Esophagus squamous epithelium (tissue), 5 donors: ENCODE data around the gene CAMTA1. TPM values are rescaled to one million over a fixed set of nuclear protein-coding genes. Genes with fewer than 3 reads are reported as not detected.

Experiments
- DNase-seq: peaks from one replicate; lab custom pipeline; 2025; lab: John Stamatoyannopoulos, UW
- H3K27ac ChIP-seq, 4 donors: fragments of 200-600 bp; sonication (generic); one replicate each; pipeline ENCODE4 v1.5.1; 2016 to 2019; ENCODE audit warnings: mild to moderate bottlenecking in 1 of 4
- H3K27me3 ChIP-seq, 4 donors: fragments of 200-600 bp; sonication (generic); 1 replicate in 3 of 4; 2 replicates in 1 of 4; pipeline versions ENCODE4 v1.5.1 to v1.6.0; 2017 to 2021; ENCODE audit warnings: antibody characterized with exemption in 1 of 4
- H3K36me3 ChIP-seq, 3 donors: fragments of 200-600 bp; sonication (generic); one replicate each; pipeline ENCODE4 v1.5.1; 2016 to 2019
- H3K4me1 ChIP-seq, 3 donors: fragments of 200-600 bp; sonication (generic); one replicate each; pipeline ENCODE4 v1.5.1; 2017 to 2019
- H3K4me3 ChIP-seq, 4 donors: fragments of 200-600 bp; sonication (generic); 1 replicate in 3 of 4; 2 replicates in 1 of 4; pipeline ENCODE4 v1.5.1; 2016 to 2019; ENCODE audit warnings: mild to moderate bottlenecking in 2 of 4, moderate library complexity in 1 of 4
- H3K9me3 ChIP-seq, 3 donors: fragments of 200-600 bp; sonication (generic); one replicate each; pipeline ENCODE4 v1.5.1; 2016 to 2019
- POLR2A ChIP-seq, 4 donors: fragments of 450-650 bp; IDR thresholded peaks; one replicate each; pipeline ENCODE4 v1.6.1; 2017; ENCODE audit warnings: antibody characterized with exemption in 4 of 4, mild to moderate bottlenecking in 4 of 4, moderate library complexity in 3 of 4
- WGBS, 2 donors: methylation state at CpG; one replicate each; pipeline ENCODE4 v1.1.5; 2018; 5-methylcytosine and 5-hydroxymethylcytosine counted together
- intact Hi-C: fragments of 100-400 bp; cut with DNase I; formaldehyde crosslinking; loops from one replicate; pipeline ENCODE4 v1.15.0; 2022
- total RNA-seq, 4 donors: library from RNA; depleted of rRNA; stranded (reverse); fragments of >200 nt; gene quantifications; one replicate each; pipeline ENCODE4 v1.1.0, GENCODE V29; 2016
- TF ChIP-seq, protein P1 (sequence below), 6 experiments: fragments of 450-650 bp in 4 of 6; fragments of 200-600 bp in 2 of 6; sonication (generic) in 2 of 6; IDR thresholded peaks; one replicate each; pipeline ENCODE4 v1.5.1; 2016 to 2019; ENCODE audit warnings: antibody characterized with exemption in 6 of 6, mild to moderate bottlenecking in 4 of 6, moderate library complexity in 4 of 6
- donor health status: DM: yes; HTN: yes; CAD: no.

The CAMTA1 gene
- total RNA-seq, 4 donors from 2014 or later: 31.3 to 77.4 (median 45.9) TPM

DNA sequence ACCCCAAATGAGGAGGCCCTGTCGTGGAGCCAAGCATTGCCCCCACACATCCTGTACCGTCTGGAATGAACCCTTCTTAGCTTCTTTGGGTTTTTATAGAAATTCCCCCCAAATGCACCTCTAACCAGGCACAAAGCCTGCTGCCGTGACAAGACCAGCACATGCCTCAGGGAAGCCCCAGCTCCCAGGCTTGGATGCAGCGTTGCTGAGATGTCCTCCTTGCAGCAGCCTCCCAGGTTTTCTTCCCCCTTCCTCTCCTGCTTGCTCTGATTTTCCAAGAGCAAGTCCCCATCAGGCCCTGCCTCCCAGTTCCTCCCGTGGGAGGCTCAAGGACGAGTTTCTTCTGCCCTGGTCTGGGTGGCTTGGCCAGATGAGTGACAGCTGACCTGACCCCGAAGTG lies 866.8 kb downstream of the CAMTA1 start:
- H3K27ac ChIP-seq: no peak overlapping the region
- no peaks in the 10 kb centered on the region for H3K9me3 ChIP-seq
- H3K4me1 ChIP-seq: peaks cover 0 to 19% (median 6%) of the 10 kb centered on the region in 3 donors
- H3K4me3 ChIP-seq: no peak overlapping the region
- intact Hi-C loops: no loop called here
- no peak for TF ChIP-seq POLR2A (IDR thresholded peaks at IDR 0.05)
- TF ChIP-seq, protein P1, sequence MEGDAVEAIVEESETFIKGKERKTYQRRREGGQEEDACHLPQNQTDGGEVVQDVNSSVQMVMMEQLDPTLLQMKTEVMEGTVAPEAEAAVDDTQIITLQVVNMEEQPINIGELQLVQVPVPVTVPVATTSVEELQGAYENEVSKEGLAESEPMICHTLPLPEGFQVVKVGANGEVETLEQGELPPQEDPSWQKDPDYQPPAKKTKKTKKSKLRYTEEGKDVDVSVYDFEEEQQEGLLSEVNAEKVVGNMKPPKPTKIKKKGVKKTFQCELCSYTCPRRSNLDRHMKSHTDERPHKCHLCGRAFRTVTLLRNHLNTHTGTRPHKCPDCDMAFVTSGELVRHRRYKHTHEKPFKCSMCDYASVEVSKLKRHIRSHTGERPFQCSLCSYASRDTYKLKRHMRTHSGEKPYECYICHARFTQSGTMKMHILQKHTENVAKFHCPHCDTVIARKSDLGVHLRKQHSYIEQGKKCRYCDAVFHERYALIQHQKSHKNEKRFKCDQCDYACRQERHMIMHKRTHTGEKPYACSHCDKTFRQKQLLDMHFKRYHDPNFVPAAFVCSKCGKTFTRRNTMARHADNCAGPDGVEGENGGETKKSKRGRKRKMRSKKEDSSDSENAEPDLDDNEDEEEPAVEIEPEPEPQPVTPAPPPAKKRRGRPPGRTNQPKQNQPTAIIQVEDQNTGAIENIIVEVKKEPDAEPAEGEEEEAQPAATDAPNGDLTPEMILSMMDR (IDR thresholded peaks at IDR 0.05): no peak
- H3K36me3 ChIP-seq: no peaks in the 10 kb centered on the region
- no peak for DNase-seq
- 30% methylated on average over 4 of the region's 7 CpGs; no CpG with 5 or more reads in 1 of the 2 donors for WGBS, 2 donors
- H3K27me3 ChIP-seq: peaks cover 0 to 40% (median 0%) of the 10 kb centered on the region in 4 donors

- DNase-seq: no peak
- intact Hi-C loops: no loop called here
- Histone ChIP-seq H3K36me3 (no peaks in the 10 kb centered on the region), H3K4me1 (peaks cover 0 to 14% (median 6%) of the 10 kb centered on the region in 3 donors), H3K9me3 (no peaks in the 10 kb centered on the region), H3K27ac (no peak overlapping the region), H3K4me3 (no peak overlapping the region), H3K27me3 (peaks cover 0 to 35% (median 0%) of the 10 kb centered on the region in 4 donors)
- TF ChIP-seq POLR2A (IDR thresholded peaks at IDR 0.05): no peak
- TF ChIP-seq, protein P1 (IDR thresholded peaks at IDR 0.05): no peak
- WGBS, 2 donors: 63 to 72% methylated on average over 3 to 8 of the region's 12 CpGs
Measured at GRCh38 chr1:7652515-7653098, 867.4 kb downstream of the CAMTA1 start.

GRCh38 chr1:7654725-7655124 lies 869.5 kb downstream of the CAMTA1 start:
- 81 to 83% methylated on average over 1 of the region's 1 CpG for WGBS, 2 donors
- Histone ChIP-seq H3K9me3 (no peaks in the 10 kb centered on the region), H3K27ac (no peak overlapping the region), H3K36me3 (no peaks in the 10 kb centered on the region), H3K27me3 (peaks cover 0 to 20% (median 0%) of the 10 kb centered on the region in 4 donors), H3K4me3 (no peak overlapping the region), H3K4me1 (no peaks in the 10 kb centered on the region)
- DNase-seq: no peak
- TF ChIP-seq, protein P1 (IDR thresholded peaks at IDR 0.05): no peak
- TF ChIP-seq POLR2A (IDR thresholded peaks at IDR 0.05): no peak
- intact Hi-C loops: no loop called here

- WGBS, 2 donors: 91 to 94% methylated on average over 2 of the region's 2 CpGs
- Histone ChIP-seq H3K4me1 (no peaks in the 10 kb centered on the region), H3K27me3 (peaks cover 0 to 14% (median 0%) of the 10 kb centered on the region in 4 donors), H3K4me3 (no peak overlapping the region), H3K9me3 (no peaks in the 10 kb centered on the region), H3K36me3 (no peaks in the 10 kb centered on the region), H3K27ac (no peak overlapping the region)
- intact Hi-C loops: no loop called here
- no peak for DNase-seq
- TF ChIP-seq, protein P1 (IDR thresholded peaks at IDR 0.05): no peak
- no peak for TF ChIP-seq POLR2A (IDR thresholded peaks at IDR 0.05)
Measured at GRCh38 chr1:7655354-7655753, 870.1 kb downstream of the CAMTA1 start.

DNA sequence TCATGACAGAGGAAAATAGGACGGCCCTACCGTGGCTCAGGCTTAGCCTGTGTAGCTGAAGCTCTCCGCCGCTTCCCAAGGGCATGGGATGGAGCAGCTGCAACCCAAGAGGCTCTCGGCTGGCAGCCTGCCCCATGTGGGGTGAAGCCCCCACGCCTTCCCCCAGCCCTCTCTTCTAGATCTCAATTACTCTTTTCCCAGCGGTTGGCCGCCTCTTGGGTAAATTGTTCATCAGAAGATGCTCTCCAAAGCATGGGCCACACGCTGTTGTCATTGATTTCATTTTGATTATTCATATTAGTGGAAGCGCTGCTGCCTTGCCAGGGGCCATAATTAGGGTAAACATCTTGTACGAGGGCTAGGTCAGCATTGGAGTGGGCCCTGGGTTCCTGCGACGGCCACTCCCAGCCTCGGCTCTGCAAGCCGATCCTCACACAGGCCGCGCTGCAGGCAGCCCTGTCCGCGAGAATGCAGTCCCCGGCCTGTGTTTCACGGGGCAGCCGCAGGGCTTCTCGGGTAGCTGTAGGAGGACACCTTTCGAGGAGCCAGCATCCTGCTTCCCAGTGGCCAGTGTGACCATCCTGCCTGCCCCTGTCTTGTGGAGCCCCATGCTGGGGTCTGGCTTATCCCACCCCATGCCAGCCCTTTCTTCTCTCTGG lies 871.4 kb downstream of the CAMTA1 start:
- TF ChIP-seq POLR2A (IDR thresholded peaks at IDR 0.05): no peak
- TF ChIP-seq, protein P1 (IDR thresholded peaks at IDR 0.05): no peak
- Histone ChIP-seq H3K27ac (no peak overlapping the region), H3K4me1 (no peaks in the 10 kb centered on the region), H3K36me3 (no peaks in the 10 kb centered on the region), H3K4me3 (no peak overlapping the region), H3K27me3 (peaks cover 0 to 10% (median 0%) of the 10 kb centered on the region in 4 donors), H3K9me3 (no peaks in the 10 kb centered on the region)
- DNase-seq: no peak
- intact Hi-C loops: no loop called here
- 80 to 82% methylated on average over 13 to 22 of the region's 24 CpGs for WGBS, 2 donors
